Upper lobe of right lung (tissue), 1 donor: ENCODE results near the gene CEP89. TPM values are rescaled to one million over a fixed set of nuclear protein-coding genes. Genes with fewer than 3 reads are reported as not detected.

ENCODE experiments used
- ATAC-seq: fragments of 200-7000 bp; cut with Tn5 transposase; one replicate; pipeline ENCODE4 v1.9.1; 2020; ENCODE audit warnings: mild to moderate bottlenecking, moderate library complexity
- DNase-seq: peaks from one replicate; pipeline ENCODE4 v3.0.0-alpha.2; 2020
- H3K27ac ChIP-seq: fragments of 200-600 bp; one replicate; pipeline ENCODE4 v1.8.0; 2022
- H3K27me3 ChIP-seq: fragments of 200-600 bp; one replicate; pipeline ENCODE4 v1.8.0; 2022; ENCODE audit warnings: mild to moderate bottlenecking
- H3K36me3 ChIP-seq: fragments of 200-600 bp; one replicate; pipeline ENCODE4 v1.8.0; 2022
- H3K4me1 ChIP-seq: fragments of 200-600 bp; one replicate; pipeline ENCODE4 v1.8.0; 2022
- H3K4me3 ChIP-seq: fragments of 200-600 bp; one replicate; pipeline ENCODE4 v1.8.0; 2022; ENCODE audit warnings: mild to moderate bottlenecking
- H3K9me3 ChIP-seq: fragments of 200-600 bp; one replicate; pipeline ENCODE4 v1.8.0; 2022
- intact Hi-C: fragments of 100-400 bp; cut with DNase I; formaldehyde crosslinking; loops from one replicate; pipeline ENCODE4 v1.11.0; 2022
- total RNA-seq: library from RNA; stranded (reverse); fragmentation: NEBNext Ultra II Directional; extraction: Animal tissue kit (Norgen Biotek cat#: 25700); gene quantifications from one replicate; pipeline ENCODE4 v1.2.1, GENCODE V29; 2021
- TF ChIP-seq, protein P1 (sequence below): fragments of 200-600 bp; IDR thresholded peaks from one replicate; pipeline ENCODE4 v1.8.0; 2022; ENCODE audit warnings: antibody characterized with exemption
- donor health status: DM: no; HTN: yes; CAD: no; lungs with severe emphysema.

Gene CEP89
- total RNA-seq, 1 donor from 2014 or later: 19.3 TPM

DNA sequence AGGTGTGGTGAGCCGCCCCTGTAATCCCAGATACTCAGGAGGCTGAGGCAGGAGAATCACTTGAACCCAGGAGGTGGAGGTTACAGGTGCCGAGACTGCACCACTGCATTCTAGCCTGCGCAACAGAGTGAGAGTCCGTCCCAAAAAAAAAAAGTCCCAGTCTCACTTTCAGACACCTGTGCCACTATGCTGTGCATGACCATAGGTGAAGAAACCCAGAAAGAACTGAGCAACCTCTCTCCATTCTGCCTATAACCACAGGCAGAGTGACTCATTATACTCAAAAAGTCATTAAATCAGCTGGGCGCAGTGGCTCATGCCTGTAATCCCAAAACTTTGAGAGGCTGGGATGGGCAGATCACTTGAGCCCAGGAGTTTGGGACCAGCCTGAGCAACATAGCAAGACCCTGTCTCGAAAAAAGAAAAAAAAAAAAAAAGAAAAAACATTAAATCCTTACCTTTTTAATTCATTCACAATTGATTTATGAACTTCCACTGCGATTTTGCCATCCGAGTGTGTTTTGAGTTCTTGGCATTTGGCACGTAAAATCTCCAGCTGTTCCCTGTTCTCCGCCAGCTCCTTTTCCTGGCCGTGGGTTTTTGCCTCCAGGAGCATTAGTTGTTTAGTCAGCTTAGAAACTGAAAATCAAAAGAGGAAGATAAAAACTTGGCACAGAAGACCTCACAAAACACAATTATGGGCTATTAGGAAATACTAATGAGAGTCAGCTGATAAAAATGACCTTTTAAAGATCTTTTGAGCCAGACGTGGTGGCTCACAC lies 56.7 kb downstream of the CEP89 start:
- Histone ChIP-seq H3K9me3 (no peaks in the 10 kb centered on the region), H3K36me3 (peaks cover 13% of the 10 kb centered on the region), H3K27me3 (no peaks in the 10 kb centered on the region), H3K4me1 (no peaks in the 10 kb centered on the region), H3K27ac (no peak overlapping the region), H3K4me3 (no peak overlapping the region)
- TF ChIP-seq, protein P1, sequence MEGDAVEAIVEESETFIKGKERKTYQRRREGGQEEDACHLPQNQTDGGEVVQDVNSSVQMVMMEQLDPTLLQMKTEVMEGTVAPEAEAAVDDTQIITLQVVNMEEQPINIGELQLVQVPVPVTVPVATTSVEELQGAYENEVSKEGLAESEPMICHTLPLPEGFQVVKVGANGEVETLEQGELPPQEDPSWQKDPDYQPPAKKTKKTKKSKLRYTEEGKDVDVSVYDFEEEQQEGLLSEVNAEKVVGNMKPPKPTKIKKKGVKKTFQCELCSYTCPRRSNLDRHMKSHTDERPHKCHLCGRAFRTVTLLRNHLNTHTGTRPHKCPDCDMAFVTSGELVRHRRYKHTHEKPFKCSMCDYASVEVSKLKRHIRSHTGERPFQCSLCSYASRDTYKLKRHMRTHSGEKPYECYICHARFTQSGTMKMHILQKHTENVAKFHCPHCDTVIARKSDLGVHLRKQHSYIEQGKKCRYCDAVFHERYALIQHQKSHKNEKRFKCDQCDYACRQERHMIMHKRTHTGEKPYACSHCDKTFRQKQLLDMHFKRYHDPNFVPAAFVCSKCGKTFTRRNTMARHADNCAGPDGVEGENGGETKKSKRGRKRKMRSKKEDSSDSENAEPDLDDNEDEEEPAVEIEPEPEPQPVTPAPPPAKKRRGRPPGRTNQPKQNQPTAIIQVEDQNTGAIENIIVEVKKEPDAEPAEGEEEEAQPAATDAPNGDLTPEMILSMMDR: no peak
- no peak for ATAC-seq
- no peak for DNase-seq
- intact Hi-C loops: no loop called here

DNA sequence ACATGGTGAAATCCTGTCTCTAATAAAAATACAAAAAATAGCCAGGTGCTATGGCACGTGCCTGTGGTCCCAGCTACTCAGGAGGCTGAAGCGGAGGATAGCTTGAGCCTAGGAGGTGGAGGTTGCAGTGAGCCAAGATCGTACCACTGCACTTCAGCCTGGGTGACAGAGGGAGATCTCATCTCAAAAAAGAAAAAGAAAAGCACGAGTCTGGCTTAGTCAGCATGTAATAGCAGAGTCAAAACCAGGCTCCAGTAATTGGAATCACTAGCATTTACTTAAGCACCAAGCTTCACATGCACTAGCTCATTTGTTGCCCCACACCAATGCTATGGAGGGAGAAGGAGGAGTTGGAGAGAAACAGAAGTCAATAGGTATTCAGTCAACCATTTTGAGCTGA lies 60.3 kb downstream of the CEP89 start:
- no peak overlapping the region for H3K4me3 ChIP-seq
- ATAC-seq (no peak), DNase-seq (no peak)
- H3K36me3 ChIP-seq: peaks cover 18% of the 10 kb centered on the region
- H3K27ac ChIP-seq: no peak overlapping the region
- H3K9me3 ChIP-seq: no peaks in the 10 kb centered on the region
- TF ChIP-seq, protein P1: no peak
- H3K4me1 ChIP-seq: no peaks in the 10 kb centered on the region
- intact Hi-C loops: no loop called here
- no peaks in the 10 kb centered on the region for H3K27me3 ChIP-seq

DNA sequence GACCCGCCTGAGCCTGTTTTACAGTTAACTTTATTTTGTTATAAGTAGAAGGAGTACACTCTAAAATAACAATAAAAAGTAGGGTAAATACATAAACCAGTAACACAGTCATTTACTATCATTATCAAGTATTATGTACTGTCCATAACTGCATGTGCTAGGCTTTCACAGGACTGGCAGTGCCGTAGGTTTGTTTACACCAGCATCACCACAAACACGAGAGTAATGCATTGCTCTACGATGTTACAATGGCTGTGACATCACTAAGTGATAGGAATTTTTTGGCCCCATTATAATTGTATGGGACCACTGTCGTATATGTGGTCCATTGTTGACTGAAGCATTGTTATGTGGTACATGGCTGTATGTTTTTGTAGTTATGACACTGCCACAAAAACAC lies 60.9 kb downstream of the CEP89 start:
- Histone ChIP-seq H3K27ac (no peak overlapping the region), H3K9me3 (no peaks in the 10 kb centered on the region), H3K36me3 (peaks cover 18% of the 10 kb centered on the region), H3K27me3 (no peaks in the 10 kb centered on the region), H3K4me1 (no peaks in the 10 kb centered on the region), H3K4me3 (no peak overlapping the region)
- TF ChIP-seq, protein P1: no peak
- intact Hi-C loops: no loop called here
- ATAC-seq (no peak), DNase-seq (no peak)

DNA sequence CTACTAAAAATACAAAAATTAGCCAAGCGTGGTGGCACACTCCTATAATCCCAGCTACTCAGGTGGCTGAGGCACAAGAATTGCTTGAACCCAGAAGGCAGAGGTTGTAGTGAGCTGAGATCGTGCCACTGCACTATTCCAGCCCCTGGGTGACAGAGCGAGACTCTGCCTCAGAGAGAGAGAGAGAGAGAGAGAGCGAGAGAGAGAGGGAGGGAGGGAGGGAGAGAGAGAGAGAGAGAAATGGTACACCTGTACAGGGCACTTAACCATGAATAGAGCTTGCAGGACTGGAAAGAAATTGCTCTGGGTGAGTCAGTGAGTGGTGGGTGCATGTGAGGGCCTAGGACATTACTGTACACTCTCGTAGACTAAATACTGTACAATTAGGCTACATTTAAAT lies 61.7 kb downstream of the CEP89 start:
- intact Hi-C loops: no loop called here
- Histone ChIP-seq H3K9me3 (no peaks in the 10 kb centered on the region), H3K27ac (no peak overlapping the region), H3K4me1 (no peaks in the 10 kb centered on the region), H3K4me3 (no peak overlapping the region), H3K27me3 (no peaks in the 10 kb centered on the region), H3K36me3 (peaks cover 18% of the 10 kb centered on the region)
- TF ChIP-seq, protein P1: no peak
- ATAC-seq (no peak), DNase-seq (no peak)

DNA sequence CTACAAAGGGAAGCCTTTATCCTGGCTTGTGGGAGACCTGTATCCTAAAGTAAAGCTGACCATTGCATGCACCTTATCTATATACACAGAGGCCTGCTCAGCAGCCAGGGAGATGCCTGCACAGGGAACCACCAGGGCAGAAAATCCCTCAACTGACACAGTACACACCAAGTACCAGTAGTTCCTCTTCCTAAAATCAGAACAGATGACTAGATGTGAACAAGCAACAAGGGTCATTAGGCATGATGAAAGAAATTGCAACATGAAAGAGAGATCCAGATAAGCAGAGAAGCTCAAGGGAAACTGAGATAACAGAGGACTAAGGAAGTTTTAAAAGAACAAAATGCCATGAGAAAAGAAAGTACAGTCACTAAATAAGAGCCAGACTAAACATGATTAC lies 62.5 kb downstream of the CEP89 start:
- no peak for DNase-seq
- TF ChIP-seq, protein P1: no peak
- Histone ChIP-seq H3K36me3 (peaks cover 18% of the 10 kb centered on the region), H3K27me3 (no peaks in the 10 kb centered on the region), H3K4me3 (no peak overlapping the region), H3K9me3 (no peaks in the 10 kb centered on the region), H3K27ac (no peak overlapping the region), H3K4me1 (no peaks in the 10 kb centered on the region)
- ATAC-seq: peak; percentile 36
- intact Hi-C loops: no loop called here
